HepG2 (cell line): ENCODE results near the gene TPI1. TPM values are rescaled to one million over a fixed set of nuclear protein-coding genes. Genes with fewer than 3 reads are reported as not detected.

ENCODE experiments used
- FOSL2 ChIP-seq: sonication (generic); formaldehyde crosslinking; IDR thresholded peaks from 2 replicates; pipeline ENCODE4 v1.4.0; 2020; ENCODE audit warnings: missing genetic modification reagents
- GATAD1 ChIP-seq: IDR thresholded peaks from 2 replicates; pipeline ENCODE4 v1.6.1; 2016; ENCODE audit warnings: missing genetic modification reagents, missing compliant biosample characterization
- HNF1B ChIP-seq: sonication (generic); formaldehyde crosslinking; IDR thresholded peaks from 2 replicates; pipeline ENCODE4 v1.5.1; 2020; ENCODE audit warnings: mild to moderate bottlenecking, moderate library complexity, missing genetic modification reagents
- HNRNPLL ChIP-seq: fragments of 200-400 bp; formaldehyde crosslinking; IDR thresholded peaks from 2 replicates; pipeline ENCODE4 v1.6.1; 2017; ENCODE audit warnings: mild to moderate bottlenecking, low read depth, low read length; ENCODE audit not compliant: poor library complexity, severe bottlenecking
- JDP2 ChIP-seq: sonication (generic); formaldehyde crosslinking; IDR thresholded peaks from 2 replicates; pipeline ENCODE4 v1.8.1; 2022; ENCODE audit warnings: missing genetic modification reagents, borderline replicate concordance
- LCORL ChIP-seq, 2 experiments: fragments of 450-650 bp in 1 of 2; sonication (generic) in 1 of 2; formaldehyde crosslinking in 1 of 2; IDR thresholded peaks; 2 replicates each; pipeline versions ENCODE4 v1.5.0 to v1.6.1; 2017 to 2020; ENCODE audit warnings: antibody characterized with exemption in 1 of 2, missing genetic modification reagents in 1 of 2
- PRDM10 ChIP-seq: sonication (generic); formaldehyde crosslinking; IDR thresholded peaks from 2 replicates; pipeline ENCODE4 v1.4.0; 2020; ENCODE audit warnings: low read depth, missing genetic modification reagents
- SCMH1 ChIP-seq: sonication (generic); formaldehyde crosslinking; IDR thresholded peaks from 2 replicates; pipeline ENCODE4 v1.9.0; 2021; ENCODE audit warnings: missing genetic modification reagents, mild to moderate bottlenecking, borderline replicate concordance
- SNAI1 ChIP-seq: sonication (generic); formaldehyde crosslinking; IDR thresholded peaks from 2 replicates; pipeline ENCODE4 v1.5.0; 2020; ENCODE audit warnings: mild to moderate bottlenecking, missing genetic modification reagents, borderline replicate concordance
- SP2 ChIP-seq: sonication (generic); formaldehyde crosslinking; IDR thresholded peaks from 2 replicates; pipeline ENCODE4 v1.5.1; 2020; ENCODE audit warnings: mild to moderate bottlenecking, missing genetic modification reagents
- ZBTB21 ChIP-seq: sonication (generic); formaldehyde crosslinking; IDR thresholded peaks from 2 replicates; pipeline ENCODE4 v1.4.0; 2020; ENCODE audit warnings: missing genetic modification reagents
- ZBTB44 ChIP-seq: sonication (generic); formaldehyde crosslinking; IDR thresholded peaks from 2 replicates; pipeline ENCODE4 v1.4.0; 2020; ENCODE audit warnings: missing genetic modification reagents
- ZNF18 ChIP-seq: sonication (generic); formaldehyde crosslinking; IDR thresholded peaks from 2 replicates; pipeline ENCODE4 v1.8.0; 2022; ENCODE audit warnings: mild to moderate bottlenecking, missing genetic modification reagents; ENCODE audit not compliant: insufficient replicate concordance
- ZNF337 ChIP-seq: sonication (generic); formaldehyde crosslinking; IDR thresholded peaks from 2 replicates; pipeline ENCODE4 v1.5.1; 2020; ENCODE audit warnings: missing genetic modification reagents, low read depth, mild to moderate bottlenecking, borderline replicate concordance
- ZNF33B ChIP-seq: sonication (generic); formaldehyde crosslinking; IDR thresholded peaks from 2 replicates; pipeline ENCODE4 v1.5.1; 2020; ENCODE audit warnings: mild to moderate bottlenecking, missing genetic modification reagents
- ZNF350 ChIP-seq: sonication (generic); formaldehyde crosslinking; IDR thresholded peaks from 2 replicates; pipeline ENCODE4 v1.4.0; 2020; ENCODE audit warnings: mild to moderate bottlenecking, low read depth, missing genetic modification reagents, borderline replicate concordance
- ZNF510 ChIP-seq: sonication (generic); formaldehyde crosslinking; IDR thresholded peaks from 2 replicates; pipeline ENCODE4 v1.4.0; 2020; ENCODE audit warnings: low read depth, mild to moderate bottlenecking, missing genetic modification reagents
- ZNF550 ChIP-seq: sonication (generic); formaldehyde crosslinking; IDR thresholded peaks from 2 replicates; pipeline ENCODE4 v1.4.0; 2020; ENCODE audit warnings: mild to moderate bottlenecking, missing genetic modification reagents, borderline replicate concordance
- ZNF556 ChIP-seq: sonication (generic); formaldehyde crosslinking; IDR thresholded peaks from 2 replicates; pipeline ENCODE4 v1.4.0; 2020; ENCODE audit warnings: mild to moderate bottlenecking, missing genetic modification reagents, borderline replicate concordance
- ZNF883 ChIP-seq: sonication (generic); formaldehyde crosslinking; IDR thresholded peaks from 2 replicates; pipeline ENCODE4 v1.5.1; 2020; ENCODE audit warnings: mild to moderate bottlenecking, missing genetic modification reagents; ENCODE audit errors: not compliant biosample characterization
- polyA plus RNA-seq, 8 experiments: library from polyadenylated mRNA; depleted of rRNA in 3 of 8; stranded (reverse) in 7 of 8; unstranded in 1 of 8; fragments of >200 nt; fragmentation: Illumina TruSeq in 4 of 8; extraction: Trizol in 4 of 8; gene quantifications; 2 replicates each; pipeline versions ENCODE4 v1.2.1 to v1.2.3, GENCODE V29; 2011 to 2016; ENCODE audit warnings: low read depth in 4 of 8, missing spikeins in 1 of 8, mixed read lengths in 1 of 8; ENCODE audit not compliant: insufficient read depth in 1 of 8
- total RNA-seq, 5 experiments: library from RNA; depleted of rRNA; stranded (reverse); fragments of >200 nt; fragmentation: Illumina TruSeq; extraction: Trizol; gene quantifications; 2 replicates each; pipeline ENCODE4 v1.2.3, GENCODE V29; 2016; ENCODE audit warnings: low read depth in 1 of 5

TPI1 gene
- total and polyA plus RNA-seq, 2 of the 13 experiments (the other 11 are each of a cell fraction or from before 2014, with no cell fraction given) = 945 to 2,535 TPM

- TF ChIP-seq ZNF18 (CRISPR knock-in tag) (peak; percentile 90), SP2 (CRISPR knock-in tag) (peak; percentile 91), HNF1B (CRISPR knock-in tag) (peak; percentile 87), HNRNPLL (peak; percentile 92), ZBTB21 (0 out of 2 replicates have a peak, but pooled peaks have one; percentile 34), JDP2 (CRISPR knock-in tag) (no peak), FOSL2 (CRISPR knock-in tag) (no peak; the same call in none of the 2 replicates), LCORL (IDR thresholded peaks at IDR 0.05) (no peak), LCORL (CRISPR knock-in tag; IDR thresholded peaks at IDR 0.05) (no peak), ZBTB44 (no peak), ZNF550 (CRISPR knock-in tag) (no peak), ZNF350 (CRISPR knock-in tag) (peak; percentile 69), ZNF337 (CRISPR knock-in tag) (0 out of 2 replicates have a peak, but pooled peaks have one; percentile 60), ZNF556 (no peak; the same call in 1 of the 2 replicates), SNAI1 (CRISPR knock-in tag) (no peak), ZNF33B (CRISPR knock-in tag) (peak; percentile 57; the same call in 1 of the 2 replicates), PRDM10 (CRISPR knock-in tag) (no peak; the same call in 1 of the 2 replicates), ZNF510 (CRISPR knock-in tag) (no peak), ZNF883 (no peak), GATAD1 (CRISPR knock-in tag) (peak; percentile 90), SCMH1 (CRISPR knock-in tag) (no peak)
These were observed 15.2 kb upstream of the TPI1 start, which contains the start of gene USP5 (continued) for GRCh38 chr12:6851921-6852650.
